GM12878 (cell line): ENCODE measurements around the gene F3. TPM values are rescaled to one million over a fixed set of nuclear protein-coding genes. Genes with fewer than 3 reads are reported as not detected.

Source experiments
- ATAC-seq: fragments of 200-7000 bp; cut with Tn5 transposase; 3 replicates; pipeline ENCODE4 v1.9.1; 2020; ENCODE audit warnings: mild to moderate bottlenecking, moderate library complexity
- BruUV-seq: library from RNA; stranded (reverse); fragments of 400-500 nt; replicated peaks from 2 replicates; lab custom pipeline; 2021; lab: Mats Ljungman, UMichigan
- CTCF ChIA-PET: fragments of 300-600 bp; sonication (Branson Sonifier 250); formaldehyde crosslinking; extraction: SDS; loops from one replicate; lab custom pipeline; 2021; ENCODE audit warnings: inconsistent platforms; lab: Yijun Ruan, JAX
- POLR2A ChIA-PET: fragments of 350-600 bp; formaldehyde crosslinking; extraction: SDS; loops from one replicate; lab custom pipeline; 2021; ENCODE audit warnings: inconsistent platforms; lab: Charles Lee
- RAD21 ChIA-PET: fragments of 300-600 bp; sonication (Branson Sonifier 250); formaldehyde crosslinking; loops from one replicate; lab custom pipeline; 2023; ENCODE audit warnings: antibody characterized with exemption; ENCODE audit not compliant: unreplicated experiment; lab: Charles Lee
- SMC1A ChIA-PET: fragments of 300-600 bp; sonication (Branson Sonifier 250); formaldehyde crosslinking; loops from one replicate; lab custom pipeline; 2023; ENCODE audit not compliant: unreplicated experiment, uncharacterized antibody; lab: Charles Lee
- DNase-seq: peaks from one replicate; pipeline ENCODE4 v3.0.0-alpha.2; 2011; ENCODE audit warnings: low read depth, low spot score
- FAIRE-seq: peaks from 3 replicates; lab custom pipeline; 2011; peaks lifted over from hg19 to GRCh38; lab: Jason Lieb, UNC
- H2AFZ ChIP-seq: 2 replicates; pipeline ENCODE4 v1.6.0; 2011; ENCODE audit warnings: low read depth, low read length, control low read depth; ENCODE audit not compliant: control insufficient read depth
- H3K27ac ChIP-seq: 2 replicates; pipeline ENCODE4 v1.5.1; 2011; ENCODE audit warnings: control low read depth; ENCODE audit not compliant: control insufficient read depth, insufficient read depth
- H3K27me3 ChIP-seq, 2 experiments: replicated peaks in 1 of 2; 2 replicates each; pipeline versions ENCODE4 v1.6.0 to v1.6.1; 2011; ENCODE audit warnings: low read length in 1 of 2; ENCODE audit not compliant: control insufficient read depth in 2 of 2, insufficient read depth in 2 of 2
- H3K36me3 ChIP-seq, 2 experiments: 2 replicates each; pipeline ENCODE4 v1.5.1; 2011; ENCODE audit warnings: low read length in 1 of 2; ENCODE audit not compliant: control insufficient read depth in 2 of 2, insufficient read depth in 2 of 2
- H3K4me1 ChIP-seq: 2 replicates; pipeline ENCODE4 v1.6.1; 2011; ENCODE audit warnings: mild to moderate bottlenecking, low read length, moderate library complexity, mixed read lengths; ENCODE audit not compliant: control insufficient read depth, insufficient read depth
- H3K4me2 ChIP-seq: 2 replicates; pipeline ENCODE4 v1.6.0; 2011; ENCODE audit warnings: control low read depth; ENCODE audit not compliant: control insufficient read depth, insufficient read depth
- H3K4me3 ChIP-seq: fragments of 200-600 bp; sonication (generic); 2 replicates; pipeline ENCODE4 v1.5.1; 2016
- H3K79me2 ChIP-seq: 2 replicates; pipeline ENCODE4 v1.6.0; 2011; ENCODE audit warnings: low read length; ENCODE audit not compliant: control insufficient read depth, insufficient read depth
- H3K9ac ChIP-seq: 2 replicates; pipeline ENCODE4 v1.8.0; 2011; ENCODE audit warnings: low read length, control low read depth, mixed read lengths; ENCODE audit not compliant: control insufficient read depth, insufficient read depth
- H3K9me3 ChIP-seq: replicated peaks from 3 replicates; pipeline ENCODE4 v1.5.1; 2011; ENCODE audit warnings: mild to moderate bottlenecking, low read length; ENCODE audit not compliant: control insufficient read depth, insufficient read depth
- H4K20me1 ChIP-seq: 2 replicates; pipeline ENCODE4 v1.6.0; 2011; ENCODE audit not compliant: control insufficient read depth, insufficient read depth
- BMI1 ChIP-seq: fragments of 450-650 bp; IDR thresholded peaks from 2 replicates; pipeline ENCODE4 v1.6.1; 2016; ENCODE audit warnings: mild to moderate bottlenecking, moderate library complexity, borderline replicate concordance
- CREM ChIP-seq: IDR thresholded peaks from 2 replicates; pipeline ENCODE4 v1.6.1; 2014; ENCODE audit warnings: antibody characterized with exemption, low read depth
- EGR1 ChIP-seq, 2 experiments: IDR thresholded peaks; 1 replicate in 1 of 2; 2 replicates in 1 of 2; pipeline ENCODE4 v1.6.1; 2011 to 2012; ENCODE audit warnings: low read depth in 2 of 2, low read length in 2 of 2, borderline replicate concordance in 1 of 2, mild to moderate bottlenecking in 1 of 2, moderate library complexity in 1 of 2
- FOS ChIP-seq: IDR thresholded peaks from 3 replicates; pipeline ENCODE4 v1.6.1; 2011; ENCODE audit warnings: borderline replicate concordance; ENCODE audit not compliant: insufficient read length; ENCODE audit errors: extremely low read depth
- MXI1 ChIP-seq: fragments of 150-350 bp; IDR thresholded peaks from 2 replicates; pipeline ENCODE4 v1.6.1; 2011; ENCODE audit warnings: low read depth, mild to moderate bottlenecking, inconsistent platforms, low read length, improper control_type of control experiment
- POLR2AphosphoS5 ChIP-seq: IDR thresholded peaks from 2 replicates; pipeline ENCODE4 v1.6.1; 2011; ENCODE audit warnings: mild to moderate bottlenecking, low read length, inconsistent platforms
- SUPT20H ChIP-seq: IDR thresholded peaks from 2 replicates; pipeline ENCODE4 v1.6.1; 2011; ENCODE audit warnings: low read depth, mild to moderate bottlenecking, low read length, moderate library complexity, borderline replicate concordance; ENCODE audit not compliant: control insufficient read depth
- WGBS: methylation state at CpG from one replicate; pipeline ENCODE4 v1.1.6; 2016; ENCODE audit warnings: low lambda C conversion rate; ENCODE audit not compliant: insufficient replicate concordance, insufficient coverage; ENCODE audit errors: missing lambda C conversion rate; 5-methylcytosine and 5-hydroxymethylcytosine counted together
- in situ Hi-C: fragments of 300-500 bp; cut with MboI; formaldehyde crosslinking; loops from 9 replicates; pipeline ENCODE4 v1.14.3; 2018; ENCODE audit warnings: mixed read lengths
- intact Hi-C: fragments of 100-400 bp; cut with micrococcal nuclease; formaldehyde crosslinking; loops from one replicate; pipeline ENCODE4 v1.14.2; 2022; ENCODE audit not compliant: unreplicated experiment
- polyA plus RNA-seq, 11 experiments: library from polyadenylated mRNA; depleted of rRNA in 4 of 11; unstranded in 6 of 11; stranded (reverse) in 5 of 11; fragments of >200 nt; fragmentation: Nextera tagmentation in 4 of 11; fragmentation: Illumina TruSeq in 1 of 11; extraction: Ambion mirVana in 4 of 11; extraction: Trizol in 1 of 11; gene quantifications; 1 replicate in 1 of 11; 2 replicates in 10 of 11; pipeline versions ENCODE4 v1.2.1 to v1.2.3, GENCODE V29; 2011 to 2016; ENCODE audit warnings: inconsistent platforms in 2 of 11, missing spikeins in 2 of 11, low read depth in 1 of 11
- total RNA-seq, 4 experiments: library from RNA; depleted of rRNA in 3 of 4; stranded (reverse); fragments of >200 nt in 3 of 4; fragmentation: Illumina TruSeq in 1 of 4; extraction: Trizol in 1 of 4; gene quantifications; 2 replicates each; pipeline versions ENCODE4 v1.2.1 to v1.2.3, GENCODE V29; 2013 to 2021
- TF ChIP-seq, protein P1 (sequence below): fragments of 450-650 bp; IDR thresholded peaks from 2 replicates; pipeline ENCODE4 v1.6.1; 2017; ENCODE audit warnings: mild to moderate bottlenecking, moderate library complexity
- TF ChIP-seq, protein P2 (sequence below): fragments of 450-650 bp; formaldehyde crosslinking; IDR thresholded peaks from 2 replicates; pipeline ENCODE4 v1.4.0; 2020; ENCODE audit warnings: mild to moderate bottlenecking, moderate library complexity
- TF ChIP-seq, protein P3 (sequence below): fragments of 450-650 bp; IDR thresholded peaks from 2 replicates; pipeline ENCODE4 v1.6.1; 2018; ENCODE audit warnings: borderline replicate concordance, mild to moderate bottlenecking; ENCODE audit not compliant: partially characterized antibody
- TF ChIP-seq, protein P4 (sequence below): IDR thresholded peaks from 2 replicates; pipeline ENCODE4 v1.6.1; 2011; ENCODE audit warnings: borderline replicate concordance, low read depth, mild to moderate bottlenecking, moderate library complexity, mixed read lengths, low read length; ENCODE audit not compliant: insufficient read depth; ENCODE audit errors: extremely low read length

The F3 gene
- total and polyA plus RNA-seq, 10 of the 15 experiments (the other 5 are each of a cell fraction or from before 2014, with no cell fraction given), result 0.18 to 0.33 TPM; not detected in 8

DNA sequence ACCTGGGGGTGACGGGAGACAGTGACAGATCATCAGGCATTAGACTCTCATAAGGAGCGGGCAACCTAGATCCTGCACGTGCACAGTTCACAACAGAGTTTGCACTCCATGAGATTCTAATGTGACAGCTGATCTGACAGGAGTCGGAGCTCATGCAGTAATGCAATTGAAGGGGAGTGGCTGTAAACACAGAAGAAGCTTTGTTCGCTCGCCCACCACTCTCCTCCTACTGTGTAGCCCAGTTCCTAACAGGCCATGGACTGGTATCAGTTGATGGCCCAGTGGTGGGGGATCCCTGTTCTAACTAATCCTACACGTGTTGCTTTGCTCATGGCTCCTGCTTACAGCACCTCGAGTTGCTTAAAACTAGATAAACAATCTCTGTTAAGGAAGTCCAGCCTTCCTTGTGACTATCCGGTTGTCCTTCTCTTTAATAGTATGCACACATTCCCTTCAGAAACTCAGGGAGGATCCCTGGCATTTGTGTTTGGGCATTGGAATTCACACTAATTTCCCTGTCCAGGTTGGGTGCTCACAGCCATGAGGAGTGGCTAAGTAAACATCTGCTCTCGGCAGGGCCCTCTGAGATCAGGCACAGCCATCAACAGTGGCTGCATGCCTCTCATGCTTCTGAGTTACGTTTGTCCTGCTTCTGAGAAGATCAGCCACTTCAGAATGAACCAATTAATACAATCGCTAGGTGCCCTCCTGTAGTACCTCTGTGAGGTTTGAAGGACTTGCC lies 21.1 kb upstream of the F3 start:
- CTCF ChIA-PET, result no interaction called here
- no peak for FAIRE-seq
- TF ChIP-seq, protein P1, sequence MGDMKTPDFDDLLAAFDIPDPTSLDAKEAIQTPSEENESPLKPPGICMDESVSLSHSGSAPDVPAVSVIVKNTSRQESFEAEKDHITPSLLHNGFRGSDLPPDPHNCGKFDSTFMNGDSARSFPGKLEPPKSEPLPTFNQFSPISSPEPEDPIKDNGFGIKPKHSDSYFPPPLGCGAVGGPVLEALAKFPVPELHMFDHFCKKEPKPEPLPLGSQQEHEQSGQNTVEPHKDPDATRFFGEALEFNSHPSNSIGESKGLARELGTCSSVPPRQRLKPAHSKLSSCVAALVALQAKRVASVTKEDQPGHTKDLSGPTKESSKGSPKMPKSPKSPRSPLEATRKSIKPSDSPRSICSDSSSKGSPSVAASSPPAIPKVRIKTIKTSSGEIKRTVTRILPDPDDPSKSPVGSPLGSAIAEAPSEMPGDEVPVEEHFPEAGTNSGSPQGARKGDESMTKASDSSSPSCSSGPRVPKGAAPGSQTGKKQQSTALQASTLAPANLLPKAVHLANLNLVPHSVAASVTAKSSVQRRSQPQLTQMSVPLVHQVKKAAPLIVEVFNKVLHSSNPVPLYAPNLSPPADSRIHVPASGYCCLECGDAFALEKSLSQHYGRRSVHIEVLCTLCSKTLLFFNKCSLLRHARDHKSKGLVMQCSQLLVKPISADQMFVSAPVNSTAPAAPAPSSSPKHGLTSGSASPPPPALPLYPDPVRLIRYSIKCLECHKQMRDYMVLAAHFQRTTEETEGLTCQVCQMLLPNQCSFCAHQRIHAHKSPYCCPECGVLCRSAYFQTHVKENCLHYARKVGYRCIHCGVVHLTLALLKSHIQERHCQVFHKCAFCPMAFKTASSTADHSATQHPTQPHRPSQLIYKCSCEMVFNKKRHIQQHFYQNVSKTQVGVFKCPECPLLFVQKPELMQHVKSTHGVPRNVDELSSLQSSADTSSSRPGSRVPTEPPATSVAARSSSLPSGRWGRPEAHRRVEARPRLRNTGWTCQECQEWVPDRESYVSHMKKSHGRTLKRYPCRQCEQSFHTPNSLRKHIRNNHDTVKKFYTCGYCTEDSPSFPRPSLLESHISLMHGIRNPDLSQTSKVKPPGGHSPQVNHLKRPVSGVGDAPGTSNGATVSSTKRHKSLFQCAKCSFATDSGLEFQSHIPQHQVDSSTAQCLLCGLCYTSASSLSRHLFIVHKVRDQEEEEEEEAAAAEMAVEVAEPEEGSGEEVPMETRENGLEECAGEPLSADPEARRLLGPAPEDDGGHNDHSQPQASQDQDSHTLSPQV, result no peak
- TF ChIP-seq POLR2AphosphoS5 (no peak), EGR1 (IDR thresholded peaks at IDR 0.05; ENCODE audit: borderline replicate concordance in 1 of 2, low read depth in 2 of 2, low read length in 2 of 2) (no peak), MXI1 (no peak), BMI1 (no peak), CREM (no peak), FOS (no peak), SUPT20H (no peak)
- TF ChIP-seq, protein P2, sequence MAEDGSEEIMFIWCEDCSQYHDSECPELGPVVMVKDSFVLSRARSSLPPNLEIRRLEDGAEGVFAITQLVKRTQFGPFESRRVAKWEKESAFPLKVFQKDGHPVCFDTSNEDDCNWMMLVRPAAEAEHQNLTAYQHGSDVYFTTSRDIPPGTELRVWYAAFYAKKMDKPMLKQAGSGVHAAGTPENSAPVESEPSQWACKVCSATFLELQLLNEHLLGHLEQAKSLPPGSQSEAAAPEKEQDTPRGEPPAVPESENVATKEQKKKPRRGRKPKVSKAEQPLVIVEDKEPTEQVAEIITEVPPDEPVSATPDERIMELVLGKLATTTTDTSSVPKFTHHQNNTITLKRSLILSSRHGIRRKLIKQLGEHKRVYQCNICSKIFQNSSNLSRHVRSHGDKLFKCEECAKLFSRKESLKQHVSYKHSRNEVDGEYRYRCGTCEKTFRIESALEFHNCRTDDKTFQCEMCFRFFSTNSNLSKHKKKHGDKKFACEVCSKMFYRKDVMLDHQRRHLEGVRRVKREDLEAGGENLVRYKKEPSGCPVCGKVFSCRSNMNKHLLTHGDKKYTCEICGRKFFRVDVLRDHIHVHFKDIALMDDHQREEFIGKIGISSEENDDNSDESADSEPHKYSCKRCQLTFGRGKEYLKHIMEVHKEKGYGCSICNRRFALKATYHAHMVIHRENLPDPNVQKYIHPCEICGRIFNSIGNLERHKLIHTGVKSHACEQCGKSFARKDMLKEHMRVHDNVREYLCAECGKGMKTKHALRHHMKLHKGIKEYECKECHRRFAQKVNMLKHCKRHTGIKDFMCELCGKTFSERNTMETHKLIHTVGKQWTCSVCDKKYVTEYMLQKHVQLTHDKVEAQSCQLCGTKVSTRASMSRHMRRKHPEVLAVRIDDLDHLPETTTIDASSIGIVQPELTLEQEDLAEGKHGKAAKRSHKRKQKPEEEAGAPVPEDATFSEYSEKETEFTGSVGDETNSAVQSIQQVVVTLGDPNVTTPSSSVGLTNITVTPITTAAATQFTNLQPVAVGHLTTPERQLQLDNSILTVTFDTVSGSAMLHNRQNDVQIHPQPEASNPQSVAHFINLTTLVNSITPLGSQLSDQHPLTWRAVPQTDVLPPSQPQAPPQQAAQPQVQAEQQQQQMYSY (CRISPR knock-in tag), result no peak
- TF ChIP-seq, protein P3, sequence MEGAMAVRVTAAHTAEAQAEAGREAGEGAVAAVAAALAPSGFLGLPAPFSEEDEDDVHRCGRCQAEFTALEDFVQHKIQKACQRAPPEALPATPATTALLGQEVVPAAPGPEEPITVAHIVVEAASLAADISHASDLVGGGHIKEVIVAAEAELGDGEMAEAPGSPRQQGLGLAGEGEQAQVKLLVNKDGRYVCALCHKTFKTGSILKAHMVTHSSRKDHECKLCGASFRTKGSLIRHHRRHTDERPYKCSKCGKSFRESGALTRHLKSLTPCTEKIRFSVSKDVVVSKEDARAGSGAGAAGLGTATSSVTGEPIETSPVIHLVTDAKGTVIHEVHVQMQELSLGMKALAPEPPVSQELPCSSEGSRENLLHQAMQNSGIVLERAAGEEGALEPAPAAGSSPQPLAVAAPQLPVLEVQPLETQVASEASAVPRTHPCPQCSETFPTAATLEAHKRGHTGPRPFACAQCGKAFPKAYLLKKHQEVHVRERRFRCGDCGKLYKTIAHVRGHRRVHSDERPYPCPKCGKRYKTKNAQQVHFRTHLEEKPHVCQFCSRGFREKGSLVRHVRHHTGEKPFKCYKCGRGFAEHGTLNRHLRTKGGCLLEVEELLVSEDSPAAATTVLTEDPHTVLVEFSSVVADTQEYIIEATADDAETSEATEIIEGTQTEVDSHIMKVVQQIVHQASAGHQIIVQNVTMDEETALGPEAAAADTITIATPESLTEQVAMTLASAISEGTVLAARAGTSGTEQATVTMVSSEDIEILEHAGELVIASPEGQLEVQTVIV, result no peak
- TF ChIP-seq, protein P4, sequence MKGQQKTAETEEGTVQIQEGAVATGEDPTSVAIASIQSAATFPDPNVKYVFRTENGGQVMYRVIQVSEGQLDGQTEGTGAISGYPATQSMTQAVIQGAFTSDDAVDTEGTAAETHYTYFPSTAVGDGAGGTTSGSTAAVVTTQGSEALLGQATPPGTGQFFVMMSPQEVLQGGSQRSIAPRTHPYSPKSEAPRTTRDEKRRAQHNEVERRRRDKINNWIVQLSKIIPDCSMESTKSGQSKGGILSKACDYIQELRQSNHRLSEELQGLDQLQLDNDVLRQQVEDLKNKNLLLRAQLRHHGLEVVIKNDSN, result no peak

More for the DNA sequence above, 21.1 kb upstream of the F3 start:
- H3K4me1 ChIP-seq, result no peaks in the 10 kb centered on the region
- H2AFZ ChIP-seq, result no peak overlapping the region
- DNase-seq, result no peak
- H4K20me1 ChIP-seq, result no peaks in the 10 kb centered on the region
- H3K4me3 ChIP-seq, result no peak overlapping the region
- ChIA-PET RAD21 (no interaction called here), POLR2A (no interaction called here), SMC1A (no interaction called here)
- no peaks in the 10 kb centered on the region for H3K36me3 ChIP-seq
- no peaks in the 10 kb centered on the region for H3K9me3 ChIP-seq
- WGBS, result 22% methylated on average over 12 of the region's 12 CpGs
- H3K27ac ChIP-seq, result no peak overlapping the region
- no peak overlapping the region for H3K9ac ChIP-seq
- no peak for ATAC-seq
- H3K4me2 ChIP-seq, result no peak overlapping the region
- in situ Hi-C loops, result no loop called here
- H3K79me2 ChIP-seq, result no peaks in the 10 kb centered on the region
- BruUV-seq, result no TSS peak
- H3K27me3 ChIP-seq, result no peaks in the 10 kb centered on the region
- intact Hi-C loops, result no loop called here
